Heart left ventricle (tissue), 13 donors: ENCODE measurements around the gene ENKD1.

Experiments
- CTCF ChIP-seq, 12 donors: fragments of 200-600 bp; sonication (generic) in 4 of 12; IDR thresholded peaks; one replicate each; pipeline versions ENCODE4 v1.5.0 to v1.8.0; 2018 to 2022; ENCODE audit warnings: antibody characterized with exemption in 12 of 12, mild to moderate bottlenecking in 5 of 12
- POLR2A ChIP-seq, 2 donors: fragments of 450-650 bp; IDR thresholded peaks; one replicate each; pipeline ENCODE4 v1.6.1; 2017; ENCODE audit warnings: antibody characterized with exemption in 2 of 2, mild to moderate bottlenecking in 2 of 2, moderate library complexity in 2 of 2
- donor health status: ischemic (EF 13 %, LVEDD 7.1; RV severe dilation, severe dysfunction).
- donor health status: DM: no; HTN: yes; CAD: no.
- donor health status: DM: no; HTN: no; CAD: no.
- donor health status: ischemic (EF 25% LVEDD 6.9; RV normal size, moderate dysfunction).
- donor health status: ischemic (EF 25% LVEDD 5.7; RV mildly dilated, moderate dysfunction).
- donor health status: ischemic (EF 35%, LVEDD 5.7; RV mildly dilated, moderate dysfunction).
- donor health status: nonischemic (EF 11% LVEDD 7.7; RV severe dilation, severe dysfunction).
- donor health status: DM: yes; HTN: yes; CAD: no.
- donor health status: PGD.
- donor health status: ischemic (EF 29% LVEDD 5.4; RV normal size, mild dysfunction).
- donor health status: nonischemic (EF 23%, LVEDD 6.1; RV moderate dilation, normal function).

DNA sequence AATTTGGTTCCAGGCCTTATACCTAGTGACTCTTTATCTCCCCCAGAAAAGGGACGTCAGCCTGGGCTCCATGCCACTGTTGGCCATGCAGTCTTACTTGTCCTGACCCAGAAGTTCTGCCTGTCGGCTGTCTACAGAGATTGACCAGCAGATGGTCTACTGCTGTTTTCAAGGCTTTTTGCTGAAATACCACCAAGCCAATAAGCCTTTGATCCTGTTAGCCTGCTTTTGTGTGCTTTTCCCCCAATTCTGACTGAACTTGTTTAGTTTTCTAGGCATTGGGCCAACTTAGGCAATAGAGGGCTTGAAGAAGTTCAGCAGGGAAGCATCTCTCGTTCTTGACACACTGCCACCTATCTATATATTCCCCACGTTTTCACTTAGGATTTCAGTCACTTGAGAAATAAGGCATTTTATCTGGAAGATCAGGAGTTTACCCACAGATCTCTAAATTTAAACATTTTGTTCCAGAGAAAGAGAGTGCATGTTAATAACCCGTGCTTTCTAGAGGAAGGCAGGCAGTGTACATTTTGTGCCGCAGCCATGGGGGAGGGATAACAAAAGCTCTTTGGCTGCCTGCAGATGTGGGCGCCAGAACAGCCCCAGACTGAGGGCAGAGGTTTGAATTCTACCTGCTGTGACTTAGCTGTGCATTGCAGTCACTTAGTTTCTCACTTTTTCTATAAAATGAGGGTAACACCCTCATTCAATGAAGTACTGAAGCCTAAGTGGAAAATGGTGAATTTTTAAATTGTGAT is 34.0 kb downstream of the ENKD1 start:
- TF ChIP-seq POLR2A (IDR thresholded peaks at IDR 0.05) (no peak), CTCF (IDR thresholded peaks at IDR 0.05) (no peak)
